ENCODE data around the gene PTPRK. TPM values are rescaled to one million over a fixed set of nuclear protein-coding genes. Genes with fewer than 3 reads are reported as not detected.

The PTPRK gene
- total RNA-seq, 1 experiment from 2014 or later, result 265 TPM

- Mint-ChIP-seq H3K36me3 (ENCODE audit: insufficient read depth, unreplicated experiment) (peaks cover 16% of the 10 kb centered on the region), H3K4me1 (ENCODE audit: low read depth, unreplicated experiment) (peaks cover 46% of the 10 kb centered on the region), H3K4me3 (ENCODE audit: low read depth, unreplicated experiment) (no peak overlapping the region), H3K27ac (ENCODE audit: unreplicated experiment) (no peak overlapping the region), H3K27me3 (ENCODE audit: unreplicated experiment) (no peaks in the 10 kb centered on the region), H3K9me3 (ENCODE audit: low read depth, unreplicated experiment) (no peaks in the 10 kb centered on the region)
- DNase-seq, result no peak
- intact Hi-C loops (cut with micrococcal nuclease; ENCODE audit: unreplicated experiment), result no loop called here
- TF ChIP-seq, protein P1, sequence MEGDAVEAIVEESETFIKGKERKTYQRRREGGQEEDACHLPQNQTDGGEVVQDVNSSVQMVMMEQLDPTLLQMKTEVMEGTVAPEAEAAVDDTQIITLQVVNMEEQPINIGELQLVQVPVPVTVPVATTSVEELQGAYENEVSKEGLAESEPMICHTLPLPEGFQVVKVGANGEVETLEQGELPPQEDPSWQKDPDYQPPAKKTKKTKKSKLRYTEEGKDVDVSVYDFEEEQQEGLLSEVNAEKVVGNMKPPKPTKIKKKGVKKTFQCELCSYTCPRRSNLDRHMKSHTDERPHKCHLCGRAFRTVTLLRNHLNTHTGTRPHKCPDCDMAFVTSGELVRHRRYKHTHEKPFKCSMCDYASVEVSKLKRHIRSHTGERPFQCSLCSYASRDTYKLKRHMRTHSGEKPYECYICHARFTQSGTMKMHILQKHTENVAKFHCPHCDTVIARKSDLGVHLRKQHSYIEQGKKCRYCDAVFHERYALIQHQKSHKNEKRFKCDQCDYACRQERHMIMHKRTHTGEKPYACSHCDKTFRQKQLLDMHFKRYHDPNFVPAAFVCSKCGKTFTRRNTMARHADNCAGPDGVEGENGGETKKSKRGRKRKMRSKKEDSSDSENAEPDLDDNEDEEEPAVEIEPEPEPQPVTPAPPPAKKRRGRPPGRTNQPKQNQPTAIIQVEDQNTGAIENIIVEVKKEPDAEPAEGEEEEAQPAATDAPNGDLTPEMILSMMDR (IDR thresholded peaks at IDR 0.05; ENCODE audit: unreplicated experiment), result no peak
- BruUV-seq (replicated peaks), result no TSS peak
- CTCF ChIA-PET, result no interaction called here
These were observed 107.7 kb downstream of the PTPRK start for GRCh38 chr6:128412680-128413079.

DNA sequence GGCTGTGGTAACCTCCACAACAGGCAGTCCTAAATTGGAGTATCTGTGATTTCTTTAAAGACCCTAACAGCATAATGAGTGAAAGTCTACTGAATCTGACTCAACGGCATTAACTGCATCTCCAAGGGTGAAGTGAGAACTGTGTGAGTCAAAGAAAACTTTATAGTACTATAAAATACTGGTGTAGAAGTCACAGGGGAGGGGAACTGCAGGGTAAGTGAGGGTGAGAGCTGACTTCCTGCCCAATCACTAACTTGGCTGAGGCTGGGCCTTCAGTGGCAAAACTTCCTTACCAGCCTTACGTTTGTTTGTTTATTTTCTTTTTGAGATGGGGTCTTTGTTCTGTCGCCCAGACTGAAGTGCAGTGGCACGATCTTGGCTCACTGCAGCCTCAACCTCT lies 109.8 kb downstream of the PTPRK start:
- H3K4me1 Mint-ChIP-seq (ENCODE audit: low read depth, unreplicated experiment), result peaks cover 41% of the 10 kb centered on the region
- H3K4me3 Mint-ChIP-seq (ENCODE audit: low read depth, unreplicated experiment), result no peak overlapping the region
- H3K9me3 Mint-ChIP-seq (ENCODE audit: low read depth, unreplicated experiment), result no peaks in the 10 kb centered on the region
- no peaks in the 10 kb centered on the region for H3K27me3 Mint-ChIP-seq (ENCODE audit: unreplicated experiment)
- CTCF ChIA-PET, result no interaction called here
- TF ChIP-seq, protein P1 (IDR thresholded peaks at IDR 0.05; ENCODE audit: unreplicated experiment), result no peak
- H3K36me3 Mint-ChIP-seq (ENCODE audit: insufficient read depth, unreplicated experiment), result peaks cover 12% of the 10 kb centered on the region
- no TSS peak for BruUV-seq (replicated peaks)
- no peak for DNase-seq
- no peak overlapping the region for H3K27ac Mint-ChIP-seq (ENCODE audit: unreplicated experiment)
- intact Hi-C loops (cut with micrococcal nuclease; ENCODE audit: unreplicated experiment), result no loop called here

- DNase-seq, result no peak
- no peak overlapping the region for H3K4me3 Mint-ChIP-seq (ENCODE audit: low read depth, unreplicated experiment)
- H3K27me3 Mint-ChIP-seq (ENCODE audit: unreplicated experiment), result no peaks in the 10 kb centered on the region
- H3K9me3 Mint-ChIP-seq (ENCODE audit: low read depth, unreplicated experiment), result no peaks in the 10 kb centered on the region
- no TSS peak for BruUV-seq (replicated peaks)
- intact Hi-C loops (cut with micrococcal nuclease; ENCODE audit: unreplicated experiment), result no loop called here
- CTCF ChIA-PET, result no interaction called here
- no peak overlapping the region for H3K27ac Mint-ChIP-seq (ENCODE audit: unreplicated experiment)
- H3K36me3 Mint-ChIP-seq (ENCODE audit: insufficient read depth, unreplicated experiment), result peaks cover 9% of the 10 kb centered on the region
- TF ChIP-seq, protein P1 (IDR thresholded peaks at IDR 0.05; ENCODE audit: unreplicated experiment), result no peak
- peaks cover 35% of the 10 kb centered on the region for H3K4me1 Mint-ChIP-seq (ENCODE audit: low read depth, unreplicated experiment)
These were observed 111.4 kb downstream of the PTPRK start for GRCh38 chr6:128409003-128409402.

- H3K27ac Mint-ChIP-seq (ENCODE audit: unreplicated experiment), result no peak overlapping the region
- no peaks in the 10 kb centered on the region for H3K9me3 Mint-ChIP-seq (ENCODE audit: low read depth, unreplicated experiment)
- intact Hi-C loops (cut with micrococcal nuclease; ENCODE audit: unreplicated experiment), result no loop called here
- CTCF ChIA-PET, result no interaction called here
- H3K36me3 Mint-ChIP-seq (ENCODE audit: insufficient read depth, unreplicated experiment), result peaks cover 9% of the 10 kb centered on the region
- no peak for DNase-seq
- no peaks in the 10 kb centered on the region for H3K27me3 Mint-ChIP-seq (ENCODE audit: unreplicated experiment)
- no peak overlapping the region for H3K4me3 Mint-ChIP-seq (ENCODE audit: low read depth, unreplicated experiment)
- H3K4me1 Mint-ChIP-seq (ENCODE audit: low read depth, unreplicated experiment), result peaks cover 32% of the 10 kb centered on the region
- TF ChIP-seq, protein P1 (IDR thresholded peaks at IDR 0.05; ENCODE audit: unreplicated experiment), result no peak
- no TSS peak for BruUV-seq (replicated peaks)
These were observed 113.9 kb downstream of the PTPRK start for GRCh38 chr6:128406453-128406852.
